ENCODE measurements around the gene CPEB3. TPM values are rescaled to one million over a fixed set of nuclear protein-coding genes. Genes with fewer than 3 reads are reported as not detected.
"Not testable (repeated sequence)": the region's sequence is repeated elsewhere in the genome, so short reads cannot be mapped to it uniquely, and the experiment has no call there.

CPEB3 gene
- 0.36 TPM in 2 replicates for polyA plus RNA-seq (2011; rRNA removed)
- 0.74 and 0.78 TPM in 2 replicates for polyA minus RNA-seq (2011; rRNA and poly(A)+ RNA removed)

DNA sequence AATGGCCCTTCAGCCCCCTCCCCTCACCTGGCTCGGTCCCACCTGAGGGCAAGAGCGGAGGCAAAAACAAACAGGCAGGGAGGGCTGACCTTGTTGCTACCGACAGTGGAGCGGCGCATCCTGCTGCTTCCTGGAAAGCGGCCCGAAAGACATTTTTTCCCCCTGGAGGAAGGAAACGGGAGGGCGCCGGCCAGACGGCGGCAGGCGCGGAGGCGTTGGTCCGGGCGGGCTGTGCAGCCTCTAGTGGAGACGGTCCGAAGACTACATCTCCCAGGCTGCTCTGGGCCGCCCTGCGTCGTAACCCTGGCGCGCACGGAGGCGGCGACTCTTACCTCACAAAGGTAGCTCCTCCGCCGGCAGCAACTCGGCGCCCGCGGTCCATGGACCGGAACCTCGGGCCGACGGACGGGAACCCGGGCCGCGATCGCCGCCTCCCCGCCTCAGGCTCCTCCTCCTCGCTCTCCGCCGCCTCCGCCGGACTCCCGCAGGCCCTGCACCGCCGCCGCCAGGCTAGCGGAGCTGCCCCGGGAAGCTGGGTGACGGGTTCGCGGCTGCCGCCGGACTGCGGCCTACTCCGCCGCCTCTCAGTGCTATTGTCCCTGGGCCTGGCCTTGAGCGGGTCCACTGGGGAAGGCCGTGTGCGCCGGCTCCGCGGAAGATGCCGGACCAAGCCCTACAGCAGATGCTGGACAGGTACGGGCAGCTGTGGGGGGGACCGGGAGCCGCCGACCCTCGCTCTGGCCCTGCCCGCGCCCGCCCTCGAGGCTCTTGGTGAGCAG is at the start of gene CPEB3, which contains the start of gene MARCHF5:
Gene CPEB3 (minus strand): TSS at position 242 of the 779 bp plus-strand sequence. CDS start 50,728 bp downstream, outside the sequence.
Gene MARCHF5 (plus strand): TSS at position 331 of the 779 bp plus-strand sequence. CDS start 328 bp downstream, at position 659.
- H3K27me3 ChIP-seq (ENCODE audit: control insufficient read depth, insufficient read depth, low read length), result no peaks in the 10 kb centered on the region
- DNase-seq (ENCODE audit: low read depth, low spot score), result peak; percentile 87
- peak within 1 kb of the TSS; percentile 96 for H3K4me3 ChIP-seq (ENCODE audit: low read depth, low read length)
- TF ChIP-seq, protein P1, sequence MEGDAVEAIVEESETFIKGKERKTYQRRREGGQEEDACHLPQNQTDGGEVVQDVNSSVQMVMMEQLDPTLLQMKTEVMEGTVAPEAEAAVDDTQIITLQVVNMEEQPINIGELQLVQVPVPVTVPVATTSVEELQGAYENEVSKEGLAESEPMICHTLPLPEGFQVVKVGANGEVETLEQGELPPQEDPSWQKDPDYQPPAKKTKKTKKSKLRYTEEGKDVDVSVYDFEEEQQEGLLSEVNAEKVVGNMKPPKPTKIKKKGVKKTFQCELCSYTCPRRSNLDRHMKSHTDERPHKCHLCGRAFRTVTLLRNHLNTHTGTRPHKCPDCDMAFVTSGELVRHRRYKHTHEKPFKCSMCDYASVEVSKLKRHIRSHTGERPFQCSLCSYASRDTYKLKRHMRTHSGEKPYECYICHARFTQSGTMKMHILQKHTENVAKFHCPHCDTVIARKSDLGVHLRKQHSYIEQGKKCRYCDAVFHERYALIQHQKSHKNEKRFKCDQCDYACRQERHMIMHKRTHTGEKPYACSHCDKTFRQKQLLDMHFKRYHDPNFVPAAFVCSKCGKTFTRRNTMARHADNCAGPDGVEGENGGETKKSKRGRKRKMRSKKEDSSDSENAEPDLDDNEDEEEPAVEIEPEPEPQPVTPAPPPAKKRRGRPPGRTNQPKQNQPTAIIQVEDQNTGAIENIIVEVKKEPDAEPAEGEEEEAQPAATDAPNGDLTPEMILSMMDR (IDR thresholded peaks at IDR 0.05; ENCODE audit: low read depth, low read length), result peak; percentile 72
- ChIA-PET CTCF (interaction anchor here (0.7 to 5.1 kb wide), 13 partner anchors 10 to 831 kb away, joined by 3 to 66 read pairs (median 4); no protein-coding TSS in a partner anchor), POLR2A (interaction anchor here (0.6 to 1.5 kb wide), 8 partner anchors 17 to 210 kb away, joined by 3 to 7 read pairs (median 4); no protein-coding TSS in a partner anchor)
- peaks cover 3% of the 10 kb centered on the region; the same call in 1 of the 2 replicates for H3K9me3 ChIP-seq (ENCODE audit: control insufficient read depth, insufficient read depth, low read length)
- peak within 1 kb of the TSS; percentile 73 for H3K27ac ChIP-seq (ENCODE audit: low read depth, low read length)

DNA sequence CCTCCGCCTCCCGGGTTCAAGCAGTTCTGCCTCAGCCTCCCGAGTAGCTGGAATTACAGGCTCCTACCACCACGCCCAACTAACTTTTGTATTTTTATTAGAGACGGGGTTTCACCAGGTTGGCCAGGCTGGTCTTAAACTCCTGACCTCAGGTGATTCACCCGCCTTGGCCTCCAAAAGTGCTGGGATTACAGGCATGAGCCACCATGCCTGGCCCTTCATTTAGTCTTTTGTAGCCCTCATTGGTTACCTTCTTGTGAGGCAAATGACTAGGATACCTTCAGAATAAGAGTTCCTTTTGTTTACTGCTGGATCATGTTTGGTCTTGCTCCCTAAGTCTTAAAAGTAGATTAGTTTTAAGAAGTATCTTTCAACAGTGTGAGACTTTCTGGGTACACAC is 39.0 kb upstream of the CPEB3 start:
- H3K9me3 ChIP-seq (ENCODE audit: control insufficient read depth, insufficient read depth, low read length); POLR2A ChIA-PET; H3K27ac ChIP-seq (ENCODE audit: low read depth, low read length); H3K4me3 ChIP-seq (ENCODE audit: low read depth, low read length); H3K27me3 ChIP-seq (ENCODE audit: control insufficient read depth, insufficient read depth, low read length); CTCF ChIA-PET; DNase-seq (ENCODE audit: low read depth, low spot score): not testable (repeated sequence)

DNA sequence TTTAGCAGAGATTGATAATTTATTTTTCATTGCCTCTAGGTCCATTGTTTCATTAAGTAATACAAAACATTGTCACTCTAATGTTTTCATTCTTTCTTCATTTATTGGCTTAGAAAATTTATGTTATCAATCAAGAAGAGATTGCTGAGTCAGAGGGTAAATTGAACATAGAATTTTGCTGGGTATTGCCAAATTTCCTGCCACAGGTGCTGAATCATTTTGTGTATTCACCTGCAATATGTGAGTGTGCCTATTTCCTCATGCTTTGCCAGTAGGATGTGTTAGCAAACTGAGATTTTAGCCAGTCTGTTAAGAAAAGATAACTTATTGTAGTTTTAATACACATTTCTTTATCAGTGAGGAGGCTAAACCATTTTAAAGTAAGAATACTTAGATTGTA is 38.1 kb upstream of the CPEB3 start:
- H3K4me3 ChIP-seq (ENCODE audit: low read depth, low read length), result no peak overlapping the region
- H3K9me3 ChIP-seq (ENCODE audit: control insufficient read depth, insufficient read depth, low read length), result no peaks in the 10 kb centered on the region
- H3K27ac ChIP-seq (ENCODE audit: low read depth, low read length), result no peak overlapping the region
- TF ChIP-seq, protein P1 (IDR thresholded peaks at IDR 0.05; ENCODE audit: low read depth, low read length), result no peak
- DNase-seq (ENCODE audit: low read depth, low spot score), result no peak
- ChIA-PET POLR2A (no interaction called here), CTCF (no interaction called here)
- H3K27me3 ChIP-seq (ENCODE audit: control insufficient read depth, insufficient read depth, low read length), result no peaks in the 10 kb centered on the region

DNA sequence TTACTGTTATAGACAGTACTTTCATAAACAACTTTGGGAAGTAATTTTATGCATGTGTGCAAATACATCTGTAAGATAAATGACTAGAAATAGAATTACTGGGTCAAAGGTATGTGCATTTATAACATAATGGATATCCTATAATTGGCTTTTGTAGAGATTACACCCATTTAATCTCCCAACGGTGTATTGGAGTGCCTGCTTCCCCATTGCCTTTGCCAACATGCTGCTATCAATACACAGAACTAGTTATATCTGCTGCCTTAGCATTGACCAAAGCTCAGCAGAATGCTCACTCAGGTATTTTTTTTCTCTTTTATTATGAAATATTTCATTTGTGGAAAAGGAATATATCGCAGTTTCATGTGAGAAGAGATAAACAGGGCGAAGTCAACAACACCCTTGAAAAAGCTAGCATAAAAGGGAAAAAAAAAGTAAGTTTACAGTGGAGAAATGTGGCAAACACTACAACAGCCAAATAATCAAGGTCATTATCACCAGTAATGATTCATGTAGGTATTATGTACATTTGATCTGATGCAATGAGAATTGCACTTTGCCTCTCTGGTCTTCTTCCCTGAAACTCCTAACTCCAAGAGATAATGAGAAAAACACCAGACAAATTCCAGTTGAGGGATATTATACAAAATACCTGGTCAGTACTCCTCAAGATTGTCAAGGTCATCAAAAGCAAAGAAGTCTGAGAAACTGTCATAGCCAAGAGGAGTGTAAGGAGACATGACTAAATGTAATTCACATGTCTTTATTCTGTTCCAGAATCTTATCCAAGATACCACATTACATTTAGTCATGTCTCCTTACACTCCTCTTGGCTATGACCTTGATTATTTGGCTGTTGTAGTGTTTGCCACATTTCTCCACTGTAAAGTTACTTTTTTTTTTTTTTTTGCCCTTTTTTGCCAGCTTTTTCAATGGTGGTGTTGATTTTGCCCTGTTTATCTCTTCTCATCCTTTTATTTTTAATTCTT is 36.9 kb upstream of the CPEB3 start:
- Histone ChIP-seq H3K27ac (ENCODE audit: low read depth, low read length) (no peak overlapping the region), H3K9me3 (ENCODE audit: control insufficient read depth, insufficient read depth, low read length) (no peaks in the 10 kb centered on the region), H3K4me3 (ENCODE audit: low read depth, low read length) (no peak overlapping the region), H3K27me3 (ENCODE audit: control insufficient read depth, insufficient read depth, low read length) (no peaks in the 10 kb centered on the region)
- no peak for DNase-seq (ENCODE audit: low read depth, low spot score)
- ChIA-PET CTCF (no interaction called here), POLR2A (interaction anchor here (0.7 kb wide), 1 partner anchor 698 kb away, joined by 3 read pairs; no protein-coding TSS in a partner anchor)
- TF ChIP-seq, protein P1 (IDR thresholded peaks at IDR 0.05; ENCODE audit: low read depth, low read length), result no peak

DNA sequence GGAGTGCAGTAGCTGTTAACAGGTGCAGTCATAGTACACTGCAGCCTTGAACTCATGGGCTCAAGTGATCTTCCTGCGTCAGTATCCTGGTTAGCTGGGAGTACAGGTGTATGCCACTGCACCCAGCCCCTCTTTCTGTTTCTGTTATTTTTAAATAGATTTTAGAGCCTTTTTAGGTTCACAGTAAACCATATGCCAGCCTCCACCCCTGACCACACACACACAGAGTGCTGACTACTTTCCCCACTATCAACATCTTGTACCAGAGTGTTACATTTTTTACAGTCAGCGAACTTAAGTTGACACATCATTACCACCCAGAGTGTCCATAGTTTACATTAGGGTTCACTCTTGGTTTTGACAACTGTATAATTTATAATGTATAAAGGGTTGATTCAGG is 32.2 kb upstream of the CPEB3 start:
- Histone ChIP-seq H3K9me3 (ENCODE audit: control insufficient read depth, insufficient read depth, low read length) (no peaks in the 10 kb centered on the region), H3K4me3 (ENCODE audit: low read depth, low read length) (no peak overlapping the region), H3K27ac (ENCODE audit: low read depth, low read length) (no peak overlapping the region), H3K27me3 (ENCODE audit: control insufficient read depth, insufficient read depth, low read length) (no peaks in the 10 kb centered on the region)
- POLR2A ChIA-PET, result no interaction called here
- DNase-seq (ENCODE audit: low read depth, low spot score), result no peak
- CTCF ChIA-PET, result interaction anchor here (0.6 kb wide), 1 partner anchor 250 kb away, joined by 4 read pairs; no protein-coding TSS in a partner anchor
- TF ChIP-seq, protein P1 (IDR thresholded peaks at IDR 0.05; ENCODE audit: low read depth, low read length), result no peak

All from AG04450 (cell line).